ENCODE results near the gene CAMSAP2.

- TF ChIP-seq CEBPB (IDR thresholded peaks at IDR 0.05; ENCODE audit: low read depth, low read length) (no peak), CTCF (conservative IDR thresholded peaks at IDR 0.05; ENCODE audit: low read depth, low read length) (no peak), POLR2A (IDR thresholded peaks at IDR 0.05; ENCODE audit: low read depth, low read length) (no peak), MXI1 (IDR thresholded peaks at IDR 0.05; ENCODE audit: borderline replicate concordance, low read depth, low read length) (no peak), RFX5 (IDR thresholded peaks at IDR 0.05; ENCODE audit: low read depth, low read length) (no peak), RAD21 (IDR thresholded peaks at IDR 0.05; ENCODE audit: low read length) (no peak), MAZ (IDR thresholded peaks at IDR 0.05; ENCODE audit: borderline replicate concordance, low read depth, low read length) (no peak), USF2 (IDR thresholded peaks at IDR 0.05; ENCODE audit: low read depth, low read length) (no peak), SMC3 (IDR thresholded peaks at IDR 0.05; ENCODE audit: low read depth, low read length) (no peak), BHLHE40 (IDR thresholded peaks at IDR 0.05; ENCODE audit: low read depth, low read length) (no peak), MAFK (IDR thresholded peaks at IDR 0.05; ENCODE audit: low read depth, low read length) (no peak), RCOR1 (IDR thresholded peaks at IDR 0.05; ENCODE audit: insufficient replicate concordance, low read length) (no peak), FOS (IDR thresholded peaks at IDR 0.05; ENCODE audit: low read depth, low read length) (no peak)
These were observed 157.3 kb downstream of the CAMSAP2 start for GRCh38 chr1:200895801-200896530.

Measured in IMR-90 (cell line).